Inflammatory macrophage treated with lipopolysaccharide for 1 hour (primary cell): ENCODE data around the gene PRKRIP1.
"Not testable (repeated sequence)": the region's sequence is repeated elsewhere in the genome, so short reads cannot be mapped to it uniquely, and the experiment has no call there.

Source experiments
- DNase-seq, 2 donors: peaks; one replicate each; pipeline ENCODE4 v3.0.0-alpha.2; 2020 to 2022

PRKRIP1 gene

DNA sequence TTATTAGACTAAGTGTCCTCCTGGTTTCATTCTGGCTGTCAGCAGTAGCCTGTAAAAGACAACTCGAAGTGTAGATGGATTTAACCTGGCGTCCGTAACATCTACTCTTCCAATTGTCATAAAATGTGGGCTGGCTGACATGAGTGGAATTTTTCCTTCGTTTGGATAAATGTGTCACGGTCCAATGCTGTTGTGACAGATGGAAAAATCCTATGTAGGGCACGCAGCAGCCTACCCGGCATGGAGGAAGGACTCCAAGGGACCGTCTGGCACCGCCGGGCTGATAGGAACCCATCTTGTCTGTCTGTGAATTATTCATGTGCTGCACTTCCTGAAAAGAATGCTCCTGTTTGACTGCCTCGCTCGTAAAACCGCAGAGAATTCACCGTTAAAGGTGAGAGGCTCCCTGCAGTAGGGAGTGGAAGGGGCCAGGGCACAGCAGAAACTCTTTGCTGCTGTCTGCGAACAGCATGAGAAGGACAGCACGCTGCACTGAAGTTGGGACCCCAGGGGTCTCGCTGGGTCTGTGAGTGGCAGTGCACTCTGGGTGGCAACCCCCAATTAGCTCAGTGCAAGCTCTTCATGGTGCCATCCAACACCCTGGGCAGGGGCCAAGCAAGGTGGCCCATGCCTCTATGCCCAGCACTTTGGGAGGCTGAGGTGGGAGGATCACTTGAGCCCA, 35.6 kb downstream of the PRKRIP1 start:
- DNase-seq = peak; percentile 64 to 69

DNA sequence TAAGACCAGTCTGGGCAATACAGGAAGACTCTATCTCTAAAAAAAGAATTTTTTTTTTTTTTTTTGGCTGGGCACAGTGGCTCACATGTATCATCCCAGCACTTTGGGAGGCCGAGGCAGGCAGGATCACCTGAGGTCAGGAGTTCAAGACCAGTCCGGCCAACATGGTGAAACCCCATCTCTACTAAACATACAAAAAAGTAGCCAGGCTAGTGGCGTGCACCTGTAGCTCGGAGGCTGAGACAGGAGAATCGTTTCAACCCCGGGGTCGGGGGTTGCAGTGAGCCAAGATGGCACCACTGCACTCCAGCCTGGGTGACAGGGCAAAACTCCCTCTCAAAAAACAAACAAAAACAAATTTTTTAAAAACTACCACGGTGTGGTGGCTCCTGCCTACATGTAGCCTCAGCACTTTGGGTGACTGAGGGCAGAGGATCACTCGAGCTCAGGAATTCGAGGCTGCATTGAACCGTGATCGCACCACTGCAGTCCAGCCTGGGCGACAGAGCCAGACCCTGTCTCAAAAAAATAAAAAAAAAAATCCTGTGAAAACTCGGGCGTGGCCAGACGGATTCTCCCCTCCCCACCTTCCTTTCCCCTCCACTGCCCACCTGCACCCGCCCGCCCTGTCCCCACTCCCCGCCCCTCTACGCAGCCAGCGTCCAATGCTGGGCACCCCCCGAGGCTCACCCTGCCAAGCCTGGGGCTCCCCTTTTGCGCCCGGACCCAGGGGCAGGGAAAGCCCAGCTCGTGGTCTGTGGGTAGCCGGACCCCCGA, 36.5 kb downstream of the PRKRIP1 start:
- no peak for DNase-seq

DNA sequence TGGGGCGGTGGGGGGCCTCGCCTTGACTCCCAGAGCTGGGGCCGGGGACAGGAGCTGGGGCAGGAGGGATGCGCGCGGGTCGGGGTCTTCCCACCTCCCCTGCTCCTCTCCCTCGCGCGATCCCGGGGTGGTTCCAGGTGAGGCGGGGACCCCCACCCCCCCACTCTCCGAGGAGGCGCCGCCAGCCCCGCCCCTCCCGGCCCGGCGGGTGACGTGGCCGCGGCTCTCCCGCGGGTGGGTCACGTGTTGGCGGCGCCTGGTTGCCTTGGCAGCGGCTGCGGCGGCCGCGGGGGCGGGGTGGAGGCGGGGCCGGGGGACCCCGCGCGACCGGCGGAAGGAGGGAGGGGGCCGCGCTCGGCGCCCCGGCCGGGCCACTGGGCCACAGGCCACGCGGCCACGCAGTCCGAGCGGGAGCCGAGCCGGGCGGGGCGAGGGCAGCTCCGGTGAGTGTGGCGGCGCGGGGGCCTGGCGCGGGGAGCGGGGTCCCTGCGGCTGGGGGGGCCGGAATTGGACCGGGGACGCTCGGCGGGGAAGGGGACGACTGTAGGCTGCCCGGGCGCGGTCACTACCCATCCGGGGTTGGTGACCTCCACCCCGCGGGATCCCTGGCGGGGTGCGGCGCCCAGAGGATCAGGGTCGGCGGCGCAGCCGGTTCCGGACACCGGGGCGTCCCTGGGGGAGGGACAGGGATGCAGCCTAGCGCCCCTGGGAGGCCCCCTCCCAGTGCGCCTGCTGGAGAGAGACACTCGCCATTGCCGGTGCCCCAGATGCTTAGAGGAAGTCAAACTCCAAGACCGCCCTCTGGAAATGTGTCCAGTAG, 37.3 kb downstream of the PRKRIP1 start, which contains the start of gene ORAI2:
Gene ORAI2, plus strand, starts transcription at position 357 of the 820 bp plus-strand sequence. CDS start 5,382 bp downstream, outside the sequence.
- peak; percentile 55 to 72 for DNase-seq

DNA sequence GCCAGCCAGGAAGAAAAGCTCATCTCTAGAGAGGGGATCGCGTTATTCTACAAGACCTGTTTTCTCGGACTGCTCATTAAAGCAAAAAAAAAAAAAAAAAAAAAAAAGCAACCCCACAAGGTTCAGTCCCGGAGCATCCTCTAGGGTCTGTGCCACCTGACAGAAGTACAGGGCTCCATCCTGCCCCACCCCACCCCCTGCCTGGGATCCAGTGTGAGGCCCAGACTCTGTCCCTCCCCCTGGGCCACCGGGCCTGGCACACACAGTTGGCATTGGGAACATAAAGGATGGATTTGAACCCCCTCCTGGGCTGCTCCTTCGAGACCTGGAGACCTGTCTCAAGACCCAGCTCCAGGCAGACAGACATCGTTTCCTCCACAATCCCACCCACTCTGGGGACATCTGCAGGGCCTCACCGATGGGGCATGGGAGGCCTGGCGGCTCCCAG, 37.9 kb downstream of the PRKRIP1 start:
- no peak for DNase-seq

DNA sequence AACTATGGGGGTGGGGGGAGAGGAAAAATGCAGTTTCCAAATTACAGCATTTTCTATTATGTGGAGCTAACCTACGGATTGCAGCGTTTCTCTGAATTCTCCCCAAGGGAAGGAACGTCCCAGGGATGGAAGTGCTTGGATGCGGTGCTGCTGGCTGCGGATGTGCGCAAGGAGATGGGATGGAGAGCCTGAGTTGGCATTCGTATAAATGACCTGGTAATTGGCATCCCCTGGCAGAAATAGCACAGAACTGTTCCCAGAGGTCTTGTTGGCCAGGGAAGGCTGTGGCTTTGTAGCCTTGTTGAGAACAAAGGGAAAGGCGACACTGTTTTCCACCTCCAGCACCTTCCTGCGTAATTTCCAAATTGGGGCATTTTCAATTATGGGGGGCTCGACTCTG, 40.0 kb downstream of the PRKRIP1 start:
- DNase-seq = no peak

DNA sequence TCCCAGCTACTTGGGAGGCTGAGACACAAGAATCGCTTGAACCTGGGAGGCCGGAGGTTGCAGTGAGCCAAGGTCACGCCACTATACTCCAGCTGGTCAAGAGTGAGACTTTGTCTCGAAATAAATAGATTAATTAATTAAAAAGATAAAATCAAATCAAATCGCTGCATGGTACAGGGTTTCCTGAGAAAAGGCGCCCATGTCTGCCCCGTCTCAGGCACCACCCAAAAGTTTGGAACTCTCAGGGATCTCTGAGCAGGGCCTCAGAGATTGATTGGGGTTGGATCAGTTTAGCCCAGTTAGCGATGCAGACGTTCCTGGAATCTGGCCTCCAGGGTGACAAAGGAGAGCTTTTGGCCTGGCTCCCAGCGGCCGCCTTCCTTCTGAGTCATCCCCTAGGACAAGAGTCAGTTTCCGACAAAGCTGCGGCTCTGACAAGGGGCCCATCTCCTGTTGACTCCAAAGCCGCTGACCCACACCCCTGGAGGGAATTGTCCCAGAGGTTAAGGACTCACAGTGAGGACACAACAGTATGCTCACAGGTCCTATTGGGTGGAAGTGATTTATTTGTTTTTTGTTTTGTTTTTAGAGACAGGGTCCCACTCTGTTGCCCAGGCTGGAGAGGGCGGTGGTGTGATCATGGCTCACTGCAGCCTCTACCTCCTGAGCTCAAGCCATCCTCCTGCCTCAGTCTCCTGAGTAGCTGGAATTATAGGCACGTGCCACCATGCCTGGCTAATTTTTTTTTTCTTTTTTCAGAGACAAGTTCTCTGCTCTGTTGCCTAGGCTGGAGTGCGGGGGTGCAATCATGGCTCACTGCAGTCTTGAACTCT, 44.0 kb downstream of the PRKRIP1 start:
- no peak for DNase-seq

DNA sequence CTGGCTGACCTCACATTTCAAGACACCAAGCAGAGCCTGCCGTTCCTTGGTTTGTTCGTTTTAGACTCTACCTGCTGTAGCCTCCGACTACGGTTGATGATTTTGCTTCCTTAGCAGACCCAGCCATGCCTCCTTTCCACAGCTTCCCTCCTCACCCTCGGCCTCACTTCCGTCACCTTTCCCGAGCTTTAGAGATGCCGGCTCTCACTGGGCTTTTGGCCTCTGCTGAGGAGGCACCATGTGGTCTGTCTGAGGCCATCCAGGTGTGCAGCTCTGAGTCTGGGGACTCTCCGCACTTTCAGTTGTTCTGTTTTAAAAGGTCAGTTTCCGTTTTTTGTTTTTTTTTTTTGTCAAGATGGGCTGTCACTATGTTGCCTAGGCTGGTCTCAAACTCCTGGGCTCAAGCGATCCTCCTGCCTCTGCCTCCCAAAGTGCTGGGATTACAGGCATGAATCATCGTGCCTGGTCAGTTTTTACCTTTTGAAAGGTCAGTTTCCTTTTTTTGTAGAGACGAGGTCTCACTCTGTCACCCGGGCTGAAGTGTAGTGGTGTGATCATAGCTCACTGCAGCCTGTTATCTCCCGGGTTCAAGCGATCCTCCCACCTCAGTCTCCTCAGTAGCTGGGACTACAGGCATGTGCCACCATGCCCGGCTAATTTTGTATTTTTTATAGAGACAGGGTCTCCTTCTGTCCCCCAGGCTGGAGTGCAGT, 49.0 kb downstream of the PRKRIP1 start:
- no peak for DNase-seq

DNA sequence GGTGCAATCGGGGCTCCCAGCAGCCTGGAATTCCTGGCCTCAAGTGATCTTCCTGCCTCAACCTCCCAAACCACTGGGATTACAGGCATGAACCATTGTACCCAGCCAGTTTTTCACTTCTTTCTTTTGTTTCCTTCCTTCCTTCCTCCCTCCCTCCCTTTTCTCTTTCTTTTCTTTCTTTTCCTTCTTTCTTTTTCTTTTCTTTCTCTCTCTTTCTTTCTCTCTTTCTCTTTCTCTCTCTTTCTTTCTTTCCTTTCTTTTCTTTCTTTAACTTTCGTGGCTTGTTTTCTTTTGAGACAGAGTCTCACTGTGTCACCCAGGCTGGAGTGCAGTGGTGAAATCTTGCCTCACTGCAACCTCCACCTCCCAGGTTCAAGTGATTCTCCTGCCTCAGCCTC, 49.5 kb downstream of the PRKRIP1 start:
- no peak for DNase-seq

DNA sequence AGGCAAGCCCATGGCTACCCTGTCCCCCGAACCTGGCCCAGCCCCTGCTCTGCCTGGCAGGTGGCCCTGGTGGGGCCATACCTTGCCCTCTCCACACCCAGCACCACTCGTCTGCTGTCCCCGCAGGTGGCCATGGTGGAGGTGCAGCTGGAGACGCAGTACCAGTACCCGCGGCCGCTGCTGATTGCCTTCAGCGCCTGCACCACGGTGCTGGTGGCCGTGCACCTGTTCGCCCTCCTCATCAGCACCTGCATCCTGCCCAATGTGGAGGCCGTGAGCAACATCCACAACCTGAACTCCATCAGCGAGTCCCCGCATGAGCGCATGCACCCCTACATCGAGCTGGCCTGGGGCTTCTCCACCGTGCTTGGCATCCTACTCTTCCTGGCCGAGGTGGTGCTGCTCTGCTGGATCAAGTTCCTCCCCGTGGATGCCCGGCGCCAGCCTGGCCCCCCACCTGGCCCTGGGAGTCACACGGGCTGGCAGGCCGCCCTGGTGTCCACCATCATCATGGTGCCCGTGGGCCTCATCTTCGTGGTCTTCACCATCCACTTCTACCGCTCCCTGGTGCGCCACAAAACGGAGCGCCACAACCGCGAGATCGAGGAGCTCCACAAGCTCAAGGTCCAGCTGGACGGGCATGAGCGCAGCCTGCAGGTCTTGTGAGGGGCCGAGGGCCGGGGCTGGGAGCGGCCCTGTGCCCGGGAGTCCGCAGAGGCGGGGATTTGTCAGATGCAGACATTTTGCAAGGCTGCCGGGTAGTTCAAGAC, 50.4 kb downstream of the PRKRIP1 start:
- no peak for DNase-seq

DNA sequence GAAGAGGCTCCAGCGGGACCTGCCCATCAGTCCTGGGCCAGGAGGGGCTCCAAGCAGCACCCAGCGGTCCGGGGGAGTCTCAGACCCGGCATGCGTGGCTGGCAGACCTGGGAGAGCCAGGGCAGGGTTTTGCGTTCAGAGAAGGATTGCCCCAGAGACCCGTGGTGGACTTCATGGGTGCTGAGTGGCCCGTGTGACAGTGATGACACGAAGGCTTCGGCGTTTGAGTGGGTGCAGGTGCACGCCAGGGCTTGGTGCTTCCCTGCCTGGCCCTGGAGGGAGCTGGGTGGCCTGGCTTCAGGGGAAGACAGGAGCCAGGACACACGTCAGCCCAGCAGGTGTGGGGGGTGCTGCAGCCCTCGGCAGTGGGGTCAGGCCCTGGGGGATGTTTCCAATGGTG, 51.1 kb downstream of the PRKRIP1 start:
- no peak for DNase-seq

DNA sequence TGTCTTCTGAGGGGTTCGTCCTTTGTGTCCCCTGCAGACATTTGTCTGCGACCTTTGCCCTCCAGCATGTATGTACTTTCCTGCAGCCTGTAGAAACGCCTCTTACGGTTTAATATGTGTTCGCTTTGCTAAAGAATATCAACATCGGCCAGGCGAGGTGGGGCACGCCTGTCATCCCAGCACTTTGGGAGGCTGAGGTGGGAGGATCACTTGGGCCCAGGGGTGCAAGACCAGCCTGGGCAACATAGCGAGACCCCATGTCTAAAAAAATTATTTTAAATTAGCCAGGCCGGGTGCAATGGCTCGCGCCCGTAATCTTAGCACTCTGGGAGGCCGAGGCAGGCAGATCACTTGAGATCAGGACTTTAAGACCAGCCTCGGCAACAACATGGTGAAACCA, 53.0 kb downstream of the PRKRIP1 start:
- DNase-seq = no peak

DNA sequence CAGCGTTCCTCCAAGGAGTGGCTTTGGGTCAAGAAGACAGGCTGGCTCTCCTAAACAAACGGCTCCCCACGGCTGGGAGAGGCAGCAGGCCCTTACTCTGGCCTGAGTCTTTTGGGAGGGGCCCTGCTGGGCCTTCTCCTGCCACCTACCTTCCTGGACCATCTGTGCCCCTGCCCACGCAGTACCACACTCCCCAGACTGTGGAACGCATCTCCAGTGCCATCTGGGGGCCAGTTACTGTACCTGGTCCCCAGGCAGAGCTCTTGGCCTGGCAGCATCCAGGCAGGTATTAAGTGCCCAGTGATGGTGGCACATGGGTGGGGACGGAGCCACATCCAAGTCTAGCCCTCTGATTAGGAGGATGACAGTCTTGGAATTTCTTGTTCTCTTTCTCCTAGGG, 54.1 kb downstream of the PRKRIP1 start:
- DNase-seq = peak; percentile 30 to 44

DNA sequence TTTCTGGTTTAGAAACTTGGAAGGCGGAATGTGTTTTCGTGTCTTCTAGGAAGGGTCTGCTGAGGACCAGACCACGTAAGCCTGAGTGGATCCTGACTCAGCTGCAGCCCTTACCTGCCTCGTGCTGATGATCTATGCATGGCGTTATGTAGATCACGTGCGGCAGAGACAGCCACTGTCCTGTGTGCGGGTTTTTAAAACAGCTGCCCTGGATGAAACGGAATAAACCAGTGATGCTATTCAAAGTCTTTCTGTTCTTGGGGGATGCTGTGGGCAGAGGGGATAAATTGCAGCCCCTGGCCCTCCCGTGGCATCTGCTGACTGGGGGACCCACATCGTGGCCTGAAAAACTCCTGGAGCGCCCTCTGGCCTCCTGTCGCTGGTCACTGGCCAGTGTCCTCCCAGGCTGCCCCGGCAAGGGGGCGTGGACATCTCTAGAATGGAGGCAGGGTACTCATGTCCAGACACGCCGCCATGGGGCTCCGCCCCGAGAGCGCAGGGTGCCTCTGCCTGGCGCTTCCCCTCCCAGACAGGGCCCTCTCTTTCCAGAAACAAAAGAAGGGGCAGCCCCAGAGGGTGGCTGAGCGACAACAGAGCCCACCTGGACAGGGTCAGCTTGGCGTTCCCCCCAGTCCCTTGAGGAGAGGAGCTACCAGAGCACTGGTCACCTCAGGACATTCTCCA, 55.4 kb downstream of the PRKRIP1 start:
- no peak for DNase-seq

DNA sequence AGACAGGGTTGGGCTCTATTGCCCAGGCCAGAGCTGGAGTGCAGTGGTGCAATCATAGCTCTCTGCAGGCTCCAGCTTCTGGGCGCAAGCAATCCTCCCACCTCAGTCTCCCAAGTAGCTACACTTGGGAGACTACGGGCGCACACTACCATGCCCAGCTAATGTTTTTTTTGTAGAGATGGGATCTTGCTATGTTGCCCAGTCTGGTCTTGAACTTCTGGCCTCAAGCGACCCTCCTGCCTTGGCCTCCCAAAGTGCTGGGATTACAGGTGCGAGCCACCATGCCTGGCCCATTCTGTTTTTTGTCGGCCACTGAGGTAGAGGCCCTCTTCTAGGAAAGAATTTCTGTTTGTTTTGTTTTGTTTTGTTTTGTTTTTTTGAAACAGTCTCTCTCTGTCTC, 56.3 kb downstream of the PRKRIP1 start:
- DNase-seq = no peak

DNA sequence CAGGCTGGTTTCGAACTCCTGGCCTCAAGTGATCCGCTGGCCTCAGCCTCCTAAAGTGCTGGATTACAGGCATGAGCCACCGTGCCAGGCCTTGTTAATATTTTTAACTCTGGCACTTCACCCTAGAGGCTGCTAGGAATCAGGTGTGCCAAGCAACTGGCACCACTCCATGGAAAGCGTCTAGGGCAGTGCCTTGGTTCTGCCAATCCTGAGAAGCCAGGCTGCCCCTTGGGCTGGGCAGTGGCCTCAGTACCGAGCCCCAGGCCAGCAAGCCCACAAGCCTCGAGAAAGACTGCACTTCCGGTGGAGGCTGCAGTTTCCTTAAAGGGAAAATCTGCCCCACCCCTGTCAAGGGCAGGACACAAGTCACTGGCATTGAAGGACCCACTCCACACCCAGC, 57.2 kb downstream of the PRKRIP1 start:
- DNase-seq = no peak

DNA sequence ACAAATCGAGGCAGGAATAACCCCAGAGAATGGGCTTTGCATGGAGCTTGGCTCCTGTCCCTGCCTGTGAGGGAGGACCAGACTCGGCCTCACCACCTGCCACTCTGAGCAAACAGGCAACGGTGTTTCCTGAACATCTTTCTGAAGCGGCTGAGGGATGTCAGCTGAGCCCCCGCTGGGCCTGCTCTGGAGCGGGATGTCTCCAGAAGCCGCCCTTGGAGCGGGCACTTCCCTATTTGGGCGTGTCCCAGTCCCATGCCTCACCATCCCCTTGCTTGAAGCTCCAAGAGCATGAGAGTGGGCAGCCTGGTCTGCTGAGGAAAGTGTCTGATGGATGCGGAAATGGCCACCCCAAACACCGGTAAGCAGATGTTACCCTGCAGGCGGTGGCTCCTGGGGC, 58.3 kb downstream of the PRKRIP1 start:
- peak; percentile 4 to 54 for DNase-seq

DNA sequence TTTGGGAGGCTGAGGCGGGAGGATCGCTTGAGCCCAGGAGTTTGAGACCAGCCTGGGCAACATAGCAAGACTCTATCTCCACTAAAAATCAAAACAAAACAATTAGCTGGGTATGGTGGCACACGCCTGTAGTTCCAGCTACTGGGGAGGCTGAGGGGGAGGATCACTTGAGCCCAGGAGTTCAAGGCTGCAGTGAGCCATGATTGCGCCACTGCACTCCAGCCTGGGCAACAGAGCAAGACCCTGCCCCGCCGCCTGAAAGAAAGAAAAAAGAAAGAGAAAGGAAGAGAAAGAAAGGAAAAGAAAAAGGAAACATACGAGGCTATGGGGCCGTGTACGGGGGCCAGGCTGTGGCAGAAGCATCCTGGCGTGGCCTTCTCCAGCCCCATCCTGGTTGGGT, 58.8 kb downstream of the PRKRIP1 start:
- not testable (repeated sequence) for DNase-seq

DNA sequence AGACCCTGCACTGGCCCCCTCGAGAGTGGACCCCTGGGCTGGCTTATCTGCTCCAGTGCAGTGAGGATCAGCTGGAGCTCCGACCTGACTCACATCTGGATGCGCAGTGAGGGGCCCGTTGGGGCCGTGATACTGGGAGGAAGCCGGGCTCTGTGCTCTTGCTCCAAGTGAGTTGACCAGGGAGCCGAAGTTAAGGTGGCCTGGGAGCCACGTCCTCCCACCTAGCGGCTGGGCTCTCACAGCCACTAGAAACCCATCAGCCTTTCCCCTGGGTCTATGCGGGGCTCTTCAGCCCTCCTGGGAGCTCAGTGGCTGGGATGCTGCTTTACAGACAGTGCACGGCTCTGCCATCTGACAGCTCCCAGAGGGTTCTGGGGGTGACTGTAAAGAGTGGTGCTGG, 59.4 kb downstream of the PRKRIP1 start:
- DNase-seq = no peak

DNA sequence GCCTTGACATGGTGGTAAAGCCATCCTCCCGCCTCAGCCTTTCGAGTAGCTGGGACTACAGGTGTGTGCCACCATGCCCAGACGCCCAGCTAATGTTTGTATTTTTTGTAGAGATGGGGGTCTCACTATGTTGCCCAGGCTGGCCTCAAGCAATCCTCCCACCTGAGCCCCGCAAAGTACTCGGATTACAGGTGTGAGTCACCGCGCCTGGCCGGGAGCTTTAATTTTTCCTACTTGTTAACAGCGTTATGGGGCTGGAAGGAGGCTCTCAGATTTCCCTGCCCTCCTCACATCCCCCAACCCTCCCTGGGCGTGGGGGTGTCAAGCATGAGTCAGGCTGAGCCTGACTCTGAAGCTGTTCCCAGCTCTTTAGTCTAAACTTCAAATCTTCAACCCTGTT, 60.2 kb downstream of the PRKRIP1 start:
- DNase-seq = no peak

DNA sequence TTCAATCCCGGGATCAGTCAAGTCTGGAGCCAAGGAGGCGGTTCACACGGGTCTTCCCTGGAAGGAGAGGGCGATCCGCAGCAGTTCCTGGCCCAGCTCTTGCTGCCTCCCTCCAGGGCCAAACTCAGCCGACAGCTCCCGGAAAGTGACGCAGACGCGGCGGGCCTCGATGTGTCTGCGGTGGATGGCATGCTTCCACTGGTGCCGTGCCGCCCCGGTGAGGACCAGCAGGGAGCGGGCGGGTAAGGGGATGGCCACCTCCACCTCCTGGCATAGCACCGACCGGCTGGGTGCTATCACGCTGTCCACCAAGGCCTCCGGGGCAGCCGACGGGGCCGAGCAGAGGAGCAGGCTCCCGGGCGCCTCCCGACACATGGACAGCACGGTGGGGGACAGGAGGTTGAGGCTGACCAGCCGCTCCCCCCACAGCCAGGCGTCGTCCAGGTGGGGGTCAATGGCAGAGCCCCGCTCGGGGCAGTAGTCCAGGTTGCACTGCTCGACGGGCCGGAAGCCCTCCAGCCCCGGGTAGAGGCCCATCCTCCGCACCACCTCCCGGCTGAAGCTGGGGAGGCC, 61.3 kb downstream of the PRKRIP1 start:
- no peak for DNase-seq
